GM23338 (cell line): ENCODE data around the gene MBNL1. TPM values are rescaled to one million over a fixed set of nuclear protein-coding genes. Genes with fewer than 3 reads are reported as not detected.

ENCODE experiments used
- ATAC-seq: fragments of 200-7000 bp; cut with Tn5 transposase; 3 replicates; pipeline ENCODE4 v1.9.1; 2020
- DNase-seq: peaks from one replicate; pipeline ENCODE4 v3.0.0-alpha.2; 2015; ENCODE audit warnings: low spot score
- H2AFZ ChIP-seq: fragments of 200-600 bp; sonication (generic); 2 replicates; pipeline ENCODE4 v1.8.0; 2016; ENCODE audit warnings: antibody characterized with exemption, mild to moderate bottlenecking, moderate library complexity
- H3F3A ChIP-seq: fragments of 200-600 bp; sonication (generic); replicated peaks from 2 replicates; pipeline ENCODE4 v1.8.0; 2017; ENCODE audit warnings: antibody characterized with exemption, mixed run types, low read depth
- H3K27ac ChIP-seq: fragments of 200-600 bp; sonication (generic); 2 replicates; pipeline ENCODE4 v1.6.1; 2016; ENCODE audit warnings: low read depth
- H3K27me3 ChIP-seq: fragments of 200-600 bp; sonication (generic); 2 replicates; pipeline ENCODE4 v1.8.0; 2016; ENCODE audit warnings: mild to moderate bottlenecking, mixed run types, moderate library complexity; ENCODE audit not compliant: insufficient read depth
- H3K36me3 ChIP-seq: fragments of 200-600 bp; sonication (generic); 2 replicates; pipeline ENCODE4 v1.8.0; 2016; ENCODE audit warnings: mild to moderate bottlenecking; ENCODE audit not compliant: insufficient read depth
- H3K4me1 ChIP-seq: fragments of 200-600 bp; sonication (generic); 2 replicates; pipeline ENCODE4 v1.8.0; 2016; ENCODE audit warnings: mild to moderate bottlenecking, moderate library complexity; ENCODE audit not compliant: insufficient read depth
- H3K4me2 ChIP-seq: fragments of 200-600 bp; sonication (generic); 2 replicates; pipeline ENCODE4 v1.7.1; 2017; ENCODE audit warnings: mixed run types
- H3K4me3 ChIP-seq: fragments of 200-600 bp; sonication (generic); 2 replicates; pipeline ENCODE4 v1.6.1; 2016; ENCODE audit warnings: mixed run types
- H3K79me2 ChIP-seq: fragments of 200-600 bp; sonication (generic); replicated peaks from 2 replicates; pipeline ENCODE4 v1.8.0; 2017; ENCODE audit warnings: mild to moderate bottlenecking; ENCODE audit not compliant: insufficient read depth
- H3K9me2 ChIP-seq: fragments of 200-600 bp; sonication (generic); 2 replicates; pipeline ENCODE4 v1.8.0; 2017; ENCODE audit not compliant: insufficient read depth
- H4K20me1 ChIP-seq: fragments of 200-600 bp; sonication (generic); replicated peaks from 2 replicates; pipeline ENCODE4 v1.8.0; 2017; ENCODE audit warnings: mild to moderate bottlenecking; ENCODE audit not compliant: insufficient read depth
- H3K27ac Mint-ChIP-seq: 2 replicates; pipeline ENCODE4 v1.8.0; 2020; ENCODE audit warnings: inconsistent platforms, mild to moderate bottlenecking, moderate library complexity, mixed read lengths
- H3K27me3 Mint-ChIP-seq: 3 replicates; pipeline ENCODE4 v1.8.0; 2022; ENCODE audit warnings: low read depth, mild to moderate bottlenecking, moderate library complexity, mixed read lengths, inconsistent platforms; ENCODE audit not compliant: insufficient read depth, poor library complexity
- H3K36me3 Mint-ChIP-seq: 3 replicates; pipeline ENCODE4 v1.8.0; 2021; ENCODE audit warnings: low read depth, mild to moderate bottlenecking, inconsistent platforms, moderate library complexity, mixed read lengths
- H3K4me1 Mint-ChIP-seq: 3 replicates; pipeline ENCODE4 v1.8.0; 2020; ENCODE audit warnings: mild to moderate bottlenecking, inconsistent platforms, mixed read lengths
- H3K4me3 Mint-ChIP-seq: 3 replicates; pipeline ENCODE4 v1.8.0; 2021; ENCODE audit warnings: moderate library complexity, mild to moderate bottlenecking, inconsistent platforms, mixed read lengths
- H3K9me3 Mint-ChIP-seq: 3 replicates; pipeline ENCODE4 v1.8.0; 2020; ENCODE audit warnings: moderate library complexity, mild to moderate bottlenecking, inconsistent platforms, mixed read lengths
- EZH2 ChIP-seq: fragments of 200-600 bp; sonication (generic); IDR thresholded peaks from one replicate; pipeline ENCODE4 v1.8.0; 2017; ENCODE audit warnings: antibody characterized with exemption, mild to moderate bottlenecking, low read depth; ENCODE audit not compliant: unreplicated experiment
- JUNB ChIP-seq: IDR thresholded peaks from one replicate; pipeline ENCODE4 v1.6.1; 2016; ENCODE audit warnings: antibody characterized with exemption; ENCODE audit not compliant: unreplicated experiment
- NANOG ChIP-seq: IDR thresholded peaks from 2 replicates; pipeline ENCODE4 v1.6.1; 2016; ENCODE audit warnings: antibody characterized with exemption, borderline replicate concordance
- REST ChIP-seq: IDR thresholded peaks from one replicate; pipeline ENCODE4 v1.6.1; 2018; ENCODE audit warnings: antibody characterized with exemption; ENCODE audit not compliant: unreplicated experiment
- polyA plus RNA-seq: library from polyadenylated mRNA; unstranded; fragments of >200 nt; fragmentation: Nextera tagmentation; extraction: Ambion mirVana; gene quantifications from 2 replicates; pipeline ENCODE4 v1.2.1, GENCODE V29; 2016
- total RNA-seq: library from RNA; depleted of rRNA; stranded (reverse); fragments of >200 nt; shearing (Covaris generic); gene quantifications from 2 replicates; pipeline ENCODE4 v1.2.3, GENCODE V29; 2014
- TF ChIP-seq, protein P1 (sequence below): fragments of 250-450 bp; sonication (Bioruptor Pico); IDR thresholded peaks from 2 replicates; pipeline ENCODE4 v1.5.0; 2020; ENCODE audit warnings: mild to moderate bottlenecking, moderate library complexity
- TF ChIP-seq, protein P2 (sequence below), 2 experiments: fragments of 200-600 bp in 1 of 2; sonication (generic) in 1 of 2; conservative IDR thresholded peaks; 2 replicates each; pipeline versions ENCODE4 v1.5.1 to v1.6.1; 2016 to 2017; ENCODE audit warnings: antibody characterized with exemption in 2 of 2, low read depth in 2 of 2, mild to moderate bottlenecking in 2 of 2, moderate library complexity in 1 of 2

The MBNL1 gene
- total and polyA plus RNA-seq, 2 experiments from 2014 or later, result 9.4 to 23.2 TPM

GRCh38 chr3:152438181-152438580, 169.5 kb downstream of the MBNL1 start:
- H3K79me2 ChIP-seq, result peaks cover 4% of the 10 kb centered on the region; the same call in 1 of the 2 replicates

DNA sequence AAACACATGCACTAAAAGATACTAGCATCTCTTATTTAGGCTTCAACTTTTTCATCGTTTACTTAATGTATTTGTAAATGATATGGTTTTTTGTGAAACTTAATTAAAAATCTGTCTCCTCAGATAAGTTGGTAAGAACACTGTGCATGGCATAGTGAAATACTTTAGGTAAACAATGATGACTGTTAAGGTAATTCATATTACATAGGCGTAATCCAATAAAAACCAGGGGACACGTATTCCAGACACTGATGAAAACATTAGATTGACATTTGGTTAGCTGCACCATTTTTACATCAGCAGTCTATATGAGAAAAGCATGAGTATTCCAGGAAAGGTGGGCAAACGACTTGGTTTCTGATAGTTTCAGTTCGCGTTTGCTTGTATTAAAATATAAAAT, 170.0 kb downstream of the MBNL1 start:
- H2AFZ ChIP-seq, result no peak overlapping the region
- Mint-ChIP-seq H3K9me3 (peaks cover 11% of the 10 kb centered on the region; the same call in 2 of the 3 replicates), H3K4me3 (no peak overlapping the region), H3K27me3 (peaks cover 2% of the 10 kb centered on the region), H3K4me1 (peaks cover 20% of the 10 kb centered on the region; the same call in 2 of the 3 replicates), H3K27ac (no peak overlapping the region), H3K36me3 (peaks cover 16% of the 10 kb centered on the region)
- no peaks in the 10 kb centered on the region for H3F3A ChIP-seq
- DNase-seq, result no peak
- no peaks in the 10 kb centered on the region for H3K27me3 ChIP-seq
- no peaks in the 10 kb centered on the region for H3K9me2 ChIP-seq
- H3K27ac ChIP-seq, result no peak overlapping the region
- peaks cover 4% of the 10 kb centered on the region; the same call in 1 of the 2 replicates for H3K79me2 ChIP-seq
- no peak overlapping the region for H3K4me3 ChIP-seq
- H4K20me1 ChIP-seq, result no peaks in the 10 kb centered on the region
- H3K4me1 ChIP-seq, result peaks cover 10% of the 10 kb centered on the region
- no peaks in the 10 kb centered on the region for H3K36me3 ChIP-seq
- ATAC-seq, result no peak
- H3K4me2 ChIP-seq, result no peak overlapping the region
- TF ChIP-seq, protein P1, sequence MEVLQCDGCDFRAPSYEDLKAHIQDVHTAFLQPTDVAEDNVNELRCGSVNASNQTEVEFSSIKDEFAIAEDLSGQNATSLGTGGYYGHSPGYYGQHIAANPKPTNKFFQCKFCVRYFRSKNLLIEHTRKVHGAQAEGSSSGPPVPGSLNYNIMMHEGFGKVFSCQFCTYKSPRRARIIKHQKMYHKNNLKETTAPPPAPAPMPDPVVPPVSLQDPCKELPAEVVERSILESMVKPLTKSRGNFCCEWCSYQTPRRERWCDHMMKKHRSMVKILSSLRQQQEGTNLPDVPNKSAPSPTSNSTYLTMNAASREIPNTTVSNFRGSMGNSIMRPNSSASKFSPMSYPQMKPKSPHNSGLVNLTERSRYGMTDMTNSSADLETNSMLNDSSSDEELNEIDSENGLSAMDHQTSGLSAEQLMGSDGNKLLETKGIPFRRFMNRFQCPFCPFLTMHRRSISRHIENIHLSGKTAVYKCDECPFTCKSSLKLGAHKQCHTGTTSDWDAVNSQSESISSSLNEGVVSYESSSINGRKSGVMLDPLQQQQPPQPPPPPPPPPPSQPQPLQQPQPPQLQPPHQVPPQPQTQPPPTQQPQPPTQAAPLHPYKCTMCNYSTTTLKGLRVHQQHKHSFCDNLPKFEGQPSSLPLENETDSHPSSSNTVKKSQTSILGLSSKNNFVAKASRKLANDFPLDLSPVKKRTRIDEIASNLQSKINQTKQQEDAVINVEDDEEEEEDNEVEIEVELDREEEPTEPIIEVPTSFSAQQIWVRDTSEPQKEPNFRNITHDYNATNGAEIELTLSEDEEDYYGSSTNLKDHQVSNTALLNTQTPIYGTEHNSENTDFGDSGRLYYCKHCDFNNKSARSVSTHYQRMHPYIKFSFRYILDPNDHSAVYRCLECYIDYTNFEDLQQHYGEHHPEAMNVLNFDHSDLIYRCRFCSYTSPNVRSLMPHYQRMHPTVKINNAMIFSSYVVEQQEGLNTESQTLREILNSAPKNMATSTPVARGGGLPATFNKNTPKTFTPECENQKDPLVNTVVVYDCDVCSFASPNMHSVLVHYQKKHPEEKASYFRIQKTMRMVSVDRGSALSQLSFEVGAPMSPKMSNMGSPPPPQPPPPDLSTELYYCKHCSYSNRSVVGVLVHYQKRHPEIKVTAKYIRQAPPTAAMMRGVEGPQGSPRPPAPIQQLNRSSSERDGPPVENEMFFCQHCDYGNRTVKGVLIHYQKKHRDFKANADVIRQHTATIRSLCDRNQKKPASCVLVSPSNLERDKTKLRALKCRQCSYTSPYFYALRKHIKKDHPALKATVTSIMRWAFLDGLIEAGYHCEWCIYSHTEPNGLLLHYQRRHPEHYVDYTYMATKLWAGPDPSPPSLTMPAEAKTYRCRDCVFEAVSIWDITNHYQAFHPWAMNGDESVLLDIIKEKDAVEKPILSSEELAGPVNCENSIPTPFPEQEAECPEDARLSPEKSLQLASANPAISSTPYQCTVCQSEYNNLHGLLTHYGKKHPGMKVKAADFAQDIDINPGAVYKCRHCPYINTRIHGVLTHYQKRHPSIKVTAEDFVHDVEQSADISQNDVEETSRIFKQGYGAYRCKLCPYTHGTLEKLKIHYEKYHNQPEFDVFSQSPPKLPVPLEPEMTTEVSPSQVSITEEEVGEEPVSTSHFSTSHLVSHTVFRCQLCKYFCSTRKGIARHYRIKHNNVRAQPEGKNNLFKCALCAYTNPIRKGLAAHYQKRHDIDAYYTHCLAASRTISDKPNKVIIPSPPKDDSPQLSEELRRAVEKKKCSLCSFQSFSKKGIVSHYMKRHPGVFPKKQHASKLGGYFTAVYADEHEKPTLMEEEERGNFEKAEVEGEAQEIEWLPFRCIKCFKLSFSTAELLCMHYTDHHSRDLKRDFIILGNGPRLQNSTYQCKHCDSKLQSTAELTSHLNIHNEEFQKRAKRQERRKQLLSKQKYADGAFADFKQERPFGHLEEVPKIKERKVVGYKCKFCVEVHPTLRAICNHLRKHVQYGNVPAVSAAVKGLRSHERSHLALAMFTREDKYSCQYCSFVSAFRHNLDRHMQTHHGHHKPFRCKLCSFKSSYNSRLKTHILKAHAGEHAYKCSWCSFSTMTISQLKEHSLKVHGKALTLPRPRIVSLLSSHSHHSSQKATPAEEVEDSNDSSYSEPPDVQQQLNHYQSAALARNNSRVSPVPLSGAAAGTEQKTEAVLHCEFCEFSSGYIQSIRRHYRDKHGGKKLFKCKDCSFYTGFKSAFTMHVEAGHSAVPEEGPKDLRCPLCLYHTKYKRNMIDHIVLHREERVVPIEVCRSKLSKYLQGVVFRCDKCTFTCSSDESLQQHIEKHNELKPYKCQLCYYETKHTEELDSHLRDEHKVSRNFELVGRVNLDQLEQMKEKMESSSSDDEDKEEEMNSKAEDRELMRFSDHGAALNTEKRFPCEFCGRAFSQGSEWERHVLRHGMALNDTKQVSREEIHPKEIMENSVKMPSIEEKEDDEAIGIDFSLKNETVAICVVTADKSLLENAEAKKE (CRISPR knock-in tag), result no peak

More at GRCh38 chr3:152438181-152438580, 169.5 kb downstream of the MBNL1 start:
- no peaks in the 10 kb centered on the region for H3K36me3 ChIP-seq
- H3K27ac ChIP-seq, result no peak overlapping the region
- no peaks in the 10 kb centered on the region for H4K20me1 ChIP-seq
- H3K9me2 ChIP-seq, result no peaks in the 10 kb centered on the region
- H3K4me2 ChIP-seq, result no peak overlapping the region
- no peak overlapping the region for H3K4me3 Mint-ChIP-seq
- no peak for ATAC-seq
- no peaks in the 10 kb centered on the region for H3F3A ChIP-seq
- no peak for DNase-seq
- H3K9me3 Mint-ChIP-seq, result peaks cover 11% of the 10 kb centered on the region; the same call in 2 of the 3 replicates
- H2AFZ ChIP-seq, result no peak overlapping the region
- H3K27me3 Mint-ChIP-seq, result peaks cover 2% of the 10 kb centered on the region
- TF ChIP-seq, protein P2, sequence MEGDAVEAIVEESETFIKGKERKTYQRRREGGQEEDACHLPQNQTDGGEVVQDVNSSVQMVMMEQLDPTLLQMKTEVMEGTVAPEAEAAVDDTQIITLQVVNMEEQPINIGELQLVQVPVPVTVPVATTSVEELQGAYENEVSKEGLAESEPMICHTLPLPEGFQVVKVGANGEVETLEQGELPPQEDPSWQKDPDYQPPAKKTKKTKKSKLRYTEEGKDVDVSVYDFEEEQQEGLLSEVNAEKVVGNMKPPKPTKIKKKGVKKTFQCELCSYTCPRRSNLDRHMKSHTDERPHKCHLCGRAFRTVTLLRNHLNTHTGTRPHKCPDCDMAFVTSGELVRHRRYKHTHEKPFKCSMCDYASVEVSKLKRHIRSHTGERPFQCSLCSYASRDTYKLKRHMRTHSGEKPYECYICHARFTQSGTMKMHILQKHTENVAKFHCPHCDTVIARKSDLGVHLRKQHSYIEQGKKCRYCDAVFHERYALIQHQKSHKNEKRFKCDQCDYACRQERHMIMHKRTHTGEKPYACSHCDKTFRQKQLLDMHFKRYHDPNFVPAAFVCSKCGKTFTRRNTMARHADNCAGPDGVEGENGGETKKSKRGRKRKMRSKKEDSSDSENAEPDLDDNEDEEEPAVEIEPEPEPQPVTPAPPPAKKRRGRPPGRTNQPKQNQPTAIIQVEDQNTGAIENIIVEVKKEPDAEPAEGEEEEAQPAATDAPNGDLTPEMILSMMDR (conservative IDR thresholded peaks at IDR 0.05; ENCODE audit: low read depth in 2 of 2), result no peak
- TF ChIP-seq NANOG, result no peak
- TF ChIP-seq JUNB, result no peak
- TF ChIP-seq REST, result no peak
- TF ChIP-seq EZH2, result no peak
- peaks cover 8% of the 10 kb centered on the region for H3K4me1 ChIP-seq
- H3K36me3 Mint-ChIP-seq, result peaks cover 19% of the 10 kb centered on the region
- H3K4me1 Mint-ChIP-seq, result peaks cover 17% of the 10 kb centered on the region; the same call in 2 of the 3 replicates
- H3K4me3 ChIP-seq, result no peak overlapping the region
- no peaks in the 10 kb centered on the region for H3K27me3 ChIP-seq
- no peak overlapping the region for H3K27ac Mint-ChIP-seq
